HCT116 (cell line): ENCODE results near the gene RAB4B. TPM values are rescaled to one million over a fixed set of nuclear protein-coding genes. Genes with fewer than 3 reads are reported as not detected.

Source experiments
- ATAC-seq: fragments of 200-7000 bp; cut with Tn5 transposase; 2 replicates; pipeline ENCODE4 v1.9.1; 2020; ENCODE audit warnings: mild to moderate bottlenecking, moderate library complexity
- BruUV-seq: library from RNA; stranded (reverse); fragments of 400-500 nt; replicated peaks from 2 replicates; lab custom pipeline; 2021; lab: Mats Ljungman, UMichigan
- CTCF ChIA-PET: fragments of 300-600 bp; sonication (Branson Sonifier 250); formaldehyde crosslinking; loops from one replicate; lab custom pipeline; 2021; ENCODE audit warnings: antibody characterized with exemption; lab: Charles Lee
- POLR2A ChIA-PET: fragments of 300-600, 350-600 bp; sonication (Branson Sonifier 250); formaldehyde crosslinking; loops from one replicate; lab custom pipeline; 2021; ENCODE audit warnings: antibody characterized with exemption; lab: Charles Lee
- RAD21 ChIA-PET, 2 experiments: fragments of 300-600 bp; sonication (Branson Sonifier 250); formaldehyde crosslinking; loops; one replicate each; lab custom pipeline; 2023; ENCODE audit warnings: low total read pairs in 2 of 2; ENCODE audit not compliant: uncharacterized antibody in 2 of 2, unreplicated experiment in 2 of 2, low non-redundant PET in 1 of 2; lab: Charles Lee
- DNase-seq: peaks from one replicate; pipeline ENCODE4 v3.0.0-alpha.2; 2010; ENCODE audit warnings: low read depth, low spot score
- H2AFZ ChIP-seq: fragments of 200-600 bp; shearing (Covaris generic), sonication (generic); 2 replicates; pipeline ENCODE4 v1.6.1; 2017; ENCODE audit warnings: low read depth, mixed run types, mixed read lengths, antibody characterized with exemption, low read length; ENCODE audit not compliant: poor library complexity, severe bottlenecking
- H3K27ac ChIP-seq: 2 replicates; pipeline ENCODE4 v1.5.1; 2012; ENCODE audit warnings: low read depth, low read length
- H3K27me3 ChIP-seq: fragments of 200-600 bp; sonication (generic); 2 replicates; pipeline ENCODE4 v1.6.1; 2016; ENCODE audit warnings: mixed run types, low read length, mixed read lengths; ENCODE audit not compliant: insufficient read depth
- H3K36me3 ChIP-seq, 2 experiments: fragments of 200-500 bp in 1 of 2; fragments of 200-600 bp in 1 of 2; sonication (Bioruptor generic) in 1 of 2; sonication (generic) in 1 of 2; 2 replicates each; pipeline versions ENCODE4 v1.5.1 to v1.6.1; 2014 to 2016; ENCODE audit warnings: low read length in 2 of 2, inconsistent platforms in 1 of 2, mixed read lengths in 1 of 2, mixed run types in 1 of 2; ENCODE audit not compliant: insufficient read depth in 2 of 2, control insufficient read depth in 1 of 2
- H3K4me1 ChIP-seq, 2 experiments: fragments of 200-600 bp in 1 of 2; sonication (generic) in 1 of 2; 2 replicates each; pipeline versions ENCODE4 v1.5.1 to v1.6.1; 2012 to 2017; ENCODE audit warnings: low read length in 2 of 2, inconsistent platforms in 1 of 2, mild to moderate bottlenecking in 1 of 2, mixed read lengths in 1 of 2, mixed run types in 1 of 2, moderate library complexity in 1 of 2; ENCODE audit not compliant: insufficient read depth in 2 of 2, control insufficient read depth in 1 of 2
- H3K4me2 ChIP-seq: fragments of 200-600 bp; sonication (generic); 2 replicates; pipeline ENCODE4 v1.6.1; 2017; ENCODE audit warnings: mixed run types, low read length, mixed read lengths
- H3K4me3 ChIP-seq, 2 experiments: fragments of 200-600 bp in 1 of 2; sonication (generic) in 1 of 2; replicated peaks in 1 of 2; 2 replicates each; pipeline ENCODE4 v1.5.1; 2011 to 2016; ENCODE audit warnings: low read length in 2 of 2, control low read depth in 1 of 2, low read depth in 1 of 2, mild to moderate bottlenecking in 1 of 2, mixed read lengths in 1 of 2, mixed run types in 1 of 2
- H3K79me2 ChIP-seq: fragments of 200-600 bp; sonication (generic); 2 replicates; pipeline ENCODE4 v1.6.1; 2017; ENCODE audit warnings: mild to moderate bottlenecking, mixed run types, low read length, moderate library complexity, mixed read lengths; ENCODE audit not compliant: insufficient read depth
- H3K9ac ChIP-seq: fragments of 200-600 bp; sonication (generic); 2 replicates; pipeline ENCODE4 v1.6.1; 2016; ENCODE audit warnings: low read length, mixed read lengths
- H3K9me2 ChIP-seq: fragments of 200-600 bp; sonication (generic), shearing (Covaris generic); 2 replicates; pipeline ENCODE4 v1.6.1; 2017; ENCODE audit warnings: mixed run types, mild to moderate bottlenecking, moderate library complexity; ENCODE audit not compliant: insufficient read depth
- H3K9me3 ChIP-seq, 2 experiments: fragments of 200-500 bp in 1 of 2; fragments of 200-600 bp in 1 of 2; sonication (Bioruptor generic) in 1 of 2; sonication (generic) in 1 of 2; 2 replicates each; pipeline ENCODE4 v1.6.1; 2014 to 2017; ENCODE audit warnings: low read length in 2 of 2, mixed read lengths in 2 of 2, inconsistent platforms in 1 of 2, low read depth in 1 of 2, mild to moderate bottlenecking in 1 of 2, mixed run types in 1 of 2, moderate library complexity in 1 of 2; ENCODE audit not compliant: control insufficient read depth in 1 of 2, insufficient read depth in 1 of 2
- H4K20me1 ChIP-seq: fragments of 200-600 bp; sonication (generic), shearing (Covaris generic); 2 replicates; pipeline ENCODE4 v1.6.1; 2017; ENCODE audit warnings: mixed run types, mild to moderate bottlenecking, moderate library complexity; ENCODE audit not compliant: insufficient read depth
- EGR1 ChIP-seq: IDR thresholded peaks from 2 replicates; pipeline ENCODE4 v1.6.1; 2012; ENCODE audit warnings: low read depth
- EZH2 ChIP-seq: fragments of 200-600 bp; sonication (generic); IDR thresholded peaks from 2 replicates; pipeline ENCODE4 v1.6.1; 2017; ENCODE audit warnings: antibody characterized with exemption, mixed run types
- EZH2phosphoT487 ChIP-seq: fragments of 200-600 bp; IDR thresholded peaks from 2 replicates; pipeline ENCODE4 v1.6.1; 2018; ENCODE audit warnings: antibody characterized with exemption, borderline replicate concordance
- FOSL1 ChIP-seq: IDR thresholded peaks from 2 replicates; pipeline ENCODE4 v1.6.1; 2012; ENCODE audit warnings: low read depth
- JUND ChIP-seq: IDR thresholded peaks from 2 replicates; pipeline ENCODE4 v1.6.1; 2012
- POLR2A ChIP-seq: IDR thresholded peaks from 2 replicates; pipeline ENCODE4 v1.7.0; 2011; ENCODE audit warnings: borderline replicate concordance; ENCODE audit not compliant: insufficient read depth, insufficient read length; ENCODE audit errors: extremely low read depth
- POLR2AphosphoS5 ChIP-seq: IDR thresholded peaks from 2 replicates; pipeline ENCODE4 v1.6.1; 2011; ENCODE audit warnings: mild to moderate bottlenecking, low read depth, low read length, moderate library complexity
- SIN3A ChIP-seq: IDR thresholded peaks from 2 replicates; pipeline ENCODE4 v1.6.1; 2012; ENCODE audit warnings: low read depth
- TCF7L2 ChIP-seq: IDR thresholded peaks from 2 replicates; pipeline ENCODE4 v1.7.0; 2011; ENCODE audit warnings: borderline replicate concordance, inconsistent platforms; ENCODE audit not compliant: insufficient read depth, insufficient read length; ENCODE audit errors: extremely low read depth
- intact Hi-C: fragments of 100-400 bp; cut with micrococcal nuclease; formaldehyde crosslinking; loops from 2 replicates; pipeline ENCODE4 v1.10.0; 2022
- total RNA-seq: library from RNA; stranded (reverse); gene quantifications from one replicate; pipeline ENCODE4 v1.2.1, GENCODE V29; 2021; ENCODE audit not compliant: unreplicated experiment

Gene RAB4B
- total RNA-seq, 1 experiment from 2014 or later: 18.7 TPM

- BruUV-seq: no TSS peak
- Histone ChIP-seq H3K9me3 (no peaks in the 10 kb centered on the region), H2AFZ (no peak overlapping the region), H3K36me3 (peaks cover 4 to 6% of the 10 kb centered on the region in 2 experiments; a peak in 2 of 4 replicates), H3K9ac (no peak overlapping the region), H3K27ac (no peak overlapping the region), H3K79me2 (no peaks in the 10 kb centered on the region), H3K27me3 (no peaks in the 10 kb centered on the region), H3K4me2 (no peak overlapping the region), H3K9me2 (no peaks in the 10 kb centered on the region), H3K4me1 (peaks cover 17 to 34% of the 10 kb centered on the region in 2 experiments), H3K4me3 (no peak overlapping the region), H4K20me1 (no peaks in the 10 kb centered on the region)
- ChIA-PET RAD21 (no interaction called here), POLR2A (no interaction called here), CTCF (no interaction called here)
- DNase-seq: no peak
- intact Hi-C loops: loop anchor here (10.0 kb wide), 1 partner anchor 332 kb away; no protein-coding TSS in a partner anchor
- TF ChIP-seq POLR2AphosphoS5: no peak
- no peak for TF ChIP-seq FOSL1
- no peak for TF ChIP-seq JUND
- no peak for ATAC-seq
These were observed 35.1 kb downstream of the RAB4B start for GRCh38 chr19:40813182-40813581.

DNA sequence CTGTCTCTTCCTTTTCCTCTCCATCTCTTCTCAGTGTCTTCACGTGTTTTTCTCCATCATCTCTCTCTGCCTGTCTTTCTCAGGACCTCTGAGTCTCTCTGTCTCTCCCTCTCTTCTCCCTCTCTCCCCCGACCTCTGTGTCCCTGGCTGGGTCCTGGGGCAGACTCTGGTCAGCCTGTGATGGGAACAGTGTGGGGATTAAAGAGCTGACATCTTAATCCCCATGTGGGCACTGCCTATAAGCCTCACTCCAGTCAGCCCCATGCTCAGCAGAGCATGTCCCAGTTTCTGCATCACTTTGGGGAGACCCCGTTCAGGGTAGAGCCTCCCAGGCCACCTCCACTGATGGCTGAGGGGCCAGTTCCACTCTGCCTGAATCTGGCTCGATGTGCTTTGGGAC lies 37.2 kb downstream of the RAB4B start:
- Histone ChIP-seq H3K4me2 (no peak overlapping the region), H2AFZ (no peak overlapping the region), H4K20me1 (no peaks in the 10 kb centered on the region), H3K4me3 (no peak overlapping the region), H3K9ac (no peak overlapping the region), H3K9me2 (no peaks in the 10 kb centered on the region), H3K4me1 (peaks cover 23 to 46% of the 10 kb centered on the region in 2 experiments), H3K9me3 (no peaks in the 10 kb centered on the region), H3K36me3 (no peaks in the 10 kb centered on the region), H3K27me3 (no peaks in the 10 kb centered on the region), H3K79me2 (no peaks in the 10 kb centered on the region), H3K27ac (no peak overlapping the region)
- POLR2A ChIA-PET: no interaction called here
- TF ChIP-seq EZH2: no peak
- TF ChIP-seq EGR1: no peak
- no peak for TF ChIP-seq TCF7L2
- TF ChIP-seq EZH2phosphoT487: no peak
- TF ChIP-seq POLR2A: no peak
- TF ChIP-seq JUND: no peak
- no peak for TF ChIP-seq SIN3A
- no TSS peak for BruUV-seq
- RAD21 ChIA-PET: no interaction called here
- ATAC-seq: no peak
- DNase-seq: no peak
- CTCF ChIA-PET: no interaction called here
- intact Hi-C loops: loop anchor here (10.0 kb wide), 1 partner anchor 330 kb away; no protein-coding TSS in a partner anchor
